ENCODE measurements around the gene PLLP.
"Not testable (repeated sequence)": the region's sequence is repeated elsewhere in the genome, so short reads cannot be mapped to it uniquely, and the experiment has no call there.

The PLLP gene

DNA sequence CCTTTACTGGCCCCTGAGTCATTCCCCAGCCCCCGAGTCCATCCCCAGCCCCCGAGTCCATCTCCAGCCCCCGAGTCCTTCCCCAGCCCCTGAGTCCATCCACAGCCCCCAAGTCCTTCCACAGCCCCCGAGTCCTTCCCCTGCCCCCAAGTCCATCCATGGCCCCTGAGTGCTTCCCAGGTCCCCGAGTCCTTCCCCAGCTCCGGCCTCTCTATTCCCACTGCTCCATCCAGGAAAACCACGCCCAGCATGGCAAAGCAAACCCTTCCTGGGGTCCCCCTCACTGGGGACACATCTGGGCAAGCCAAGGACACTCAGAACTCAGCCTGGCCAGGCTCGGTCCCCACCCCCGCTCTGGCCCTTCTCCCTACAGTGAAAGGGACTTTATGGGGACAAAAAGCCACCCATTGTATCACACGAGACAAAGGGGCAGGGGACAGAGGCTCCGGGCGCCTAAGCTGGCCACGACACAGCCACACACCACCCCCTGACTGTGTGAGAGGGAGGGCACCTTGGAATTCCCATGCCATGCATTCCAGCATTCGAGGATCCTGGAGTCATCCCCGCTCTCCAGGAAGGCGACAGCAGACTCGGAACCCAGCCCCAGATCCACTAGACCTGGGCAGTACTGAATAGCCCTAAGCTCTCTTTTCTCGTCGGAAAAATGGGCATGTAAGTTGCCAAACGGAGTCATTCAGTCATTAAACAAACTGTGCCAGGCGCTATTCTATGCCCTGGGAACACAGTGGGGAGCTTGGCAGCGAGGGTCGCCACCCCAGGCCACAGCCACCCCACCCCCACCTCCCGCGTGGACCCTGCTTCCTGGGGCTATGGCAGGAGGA is 14.0 kb downstream of the PLLP start:
- in situ Hi-C loops (cut with HindIII; ENCODE audit: low pct_ligation_motif_present, low sequenced_read_pairs) = no loop called here
- H3K4me3 ChIP-seq (ENCODE audit: low read depth, low read length) = no peak overlapping the region
- TF ChIP-seq, protein P1, sequence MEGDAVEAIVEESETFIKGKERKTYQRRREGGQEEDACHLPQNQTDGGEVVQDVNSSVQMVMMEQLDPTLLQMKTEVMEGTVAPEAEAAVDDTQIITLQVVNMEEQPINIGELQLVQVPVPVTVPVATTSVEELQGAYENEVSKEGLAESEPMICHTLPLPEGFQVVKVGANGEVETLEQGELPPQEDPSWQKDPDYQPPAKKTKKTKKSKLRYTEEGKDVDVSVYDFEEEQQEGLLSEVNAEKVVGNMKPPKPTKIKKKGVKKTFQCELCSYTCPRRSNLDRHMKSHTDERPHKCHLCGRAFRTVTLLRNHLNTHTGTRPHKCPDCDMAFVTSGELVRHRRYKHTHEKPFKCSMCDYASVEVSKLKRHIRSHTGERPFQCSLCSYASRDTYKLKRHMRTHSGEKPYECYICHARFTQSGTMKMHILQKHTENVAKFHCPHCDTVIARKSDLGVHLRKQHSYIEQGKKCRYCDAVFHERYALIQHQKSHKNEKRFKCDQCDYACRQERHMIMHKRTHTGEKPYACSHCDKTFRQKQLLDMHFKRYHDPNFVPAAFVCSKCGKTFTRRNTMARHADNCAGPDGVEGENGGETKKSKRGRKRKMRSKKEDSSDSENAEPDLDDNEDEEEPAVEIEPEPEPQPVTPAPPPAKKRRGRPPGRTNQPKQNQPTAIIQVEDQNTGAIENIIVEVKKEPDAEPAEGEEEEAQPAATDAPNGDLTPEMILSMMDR (IDR thresholded peaks at IDR 0.05; ENCODE audit: low read depth, low read length, missing control alignments) = no peak
- no peak overlapping the region for H3K27ac ChIP-seq
- DNase-seq = no peak
- H3K36me3 ChIP-seq (replicated peaks) = no peaks in the 10 kb centered on the region
- H3K27me3 ChIP-seq (replicated peaks) = no peaks in the 10 kb centered on the region

DNA sequence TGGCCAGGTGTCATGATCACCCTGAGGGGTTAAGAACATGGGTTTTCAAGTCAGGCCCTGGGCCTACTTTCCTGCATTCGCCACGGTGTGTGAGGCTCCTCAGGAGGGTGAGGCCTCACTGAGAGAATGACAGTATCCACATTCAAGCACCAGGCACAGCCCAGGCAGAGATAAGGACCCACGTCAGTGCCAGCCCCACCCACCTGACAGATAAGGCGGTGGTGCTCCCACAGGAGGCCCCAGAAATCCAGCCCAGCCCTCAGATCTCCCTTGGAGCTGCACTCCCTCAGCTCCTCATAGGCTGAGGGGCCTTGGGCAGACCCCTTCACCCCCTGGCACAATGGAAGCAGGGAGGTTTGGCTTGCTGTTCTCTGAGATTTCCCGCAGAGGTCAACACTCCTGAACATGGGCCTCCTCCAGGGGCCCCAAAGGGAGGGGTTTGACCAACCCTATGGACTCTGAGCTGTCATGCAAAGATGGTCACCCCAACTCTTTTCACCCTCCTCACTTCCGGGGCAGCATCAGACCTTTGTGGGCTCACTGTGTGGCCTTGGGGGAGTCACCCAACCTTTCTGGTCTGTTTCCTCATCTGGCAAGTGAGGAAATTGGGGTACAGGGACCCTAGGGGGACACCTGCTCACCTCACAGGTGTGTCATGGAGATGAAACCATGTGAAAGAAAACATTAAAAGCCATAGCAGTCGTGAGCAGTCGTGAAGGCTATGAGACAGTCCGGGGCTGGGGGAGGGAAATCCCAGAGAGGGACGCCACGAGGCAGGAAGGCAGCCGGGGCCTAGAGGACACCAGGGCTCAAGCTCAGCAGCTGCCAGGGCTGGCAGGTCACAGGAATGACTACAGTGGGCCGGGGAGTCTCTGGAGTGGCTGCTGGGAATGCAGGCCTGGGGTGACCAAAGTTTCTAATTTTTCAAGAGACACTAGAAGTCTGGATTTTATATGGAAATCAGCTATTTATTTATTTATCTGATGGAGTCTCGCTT is 15.4 kb downstream of the PLLP start:
- DNase-seq = peak; percentile 49
- H3K27ac ChIP-seq = no peak overlapping the region
- no peaks in the 10 kb centered on the region for H3K27me3 ChIP-seq (replicated peaks)
- no peak overlapping the region for H3K4me3 ChIP-seq (ENCODE audit: low read depth, low read length)
- no peaks in the 10 kb centered on the region for H3K36me3 ChIP-seq (replicated peaks)
- in situ Hi-C loops (cut with HindIII; ENCODE audit: low pct_ligation_motif_present, low sequenced_read_pairs) = no loop called here
- TF ChIP-seq, protein P1 (IDR thresholded peaks at IDR 0.05; ENCODE audit: low read depth, low read length, missing control alignments) = no peak

DNA sequence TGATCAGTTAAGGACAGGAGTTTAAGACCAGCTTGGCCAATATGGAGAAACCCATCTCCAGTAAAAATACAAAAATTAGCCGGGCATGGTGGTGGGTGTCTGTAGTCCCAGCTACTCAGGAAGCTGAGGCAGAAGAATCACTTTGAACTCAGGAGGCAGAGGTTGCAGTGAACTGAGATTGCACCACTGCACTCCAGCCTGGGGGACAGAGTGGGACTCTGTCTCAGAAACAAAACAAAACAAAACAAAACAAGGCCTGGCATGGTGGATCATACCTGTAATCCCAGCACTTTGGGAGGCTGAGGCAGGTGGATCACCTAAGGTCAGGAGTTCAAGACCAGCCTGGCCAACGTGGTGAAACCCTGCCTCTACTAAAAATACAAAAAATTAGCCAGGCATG is 17.1 kb downstream of the PLLP start:
- DNase-seq; H3K4me3 ChIP-seq (ENCODE audit: low read depth, low read length); H3K27me3 ChIP-seq (replicated peaks); H3K27ac ChIP-seq; H3K36me3 ChIP-seq (replicated peaks); in situ Hi-C loops (cut with HindIII; ENCODE audit: low pct_ligation_motif_present, low sequenced_read_pairs): not testable (repeated sequence)

DNA sequence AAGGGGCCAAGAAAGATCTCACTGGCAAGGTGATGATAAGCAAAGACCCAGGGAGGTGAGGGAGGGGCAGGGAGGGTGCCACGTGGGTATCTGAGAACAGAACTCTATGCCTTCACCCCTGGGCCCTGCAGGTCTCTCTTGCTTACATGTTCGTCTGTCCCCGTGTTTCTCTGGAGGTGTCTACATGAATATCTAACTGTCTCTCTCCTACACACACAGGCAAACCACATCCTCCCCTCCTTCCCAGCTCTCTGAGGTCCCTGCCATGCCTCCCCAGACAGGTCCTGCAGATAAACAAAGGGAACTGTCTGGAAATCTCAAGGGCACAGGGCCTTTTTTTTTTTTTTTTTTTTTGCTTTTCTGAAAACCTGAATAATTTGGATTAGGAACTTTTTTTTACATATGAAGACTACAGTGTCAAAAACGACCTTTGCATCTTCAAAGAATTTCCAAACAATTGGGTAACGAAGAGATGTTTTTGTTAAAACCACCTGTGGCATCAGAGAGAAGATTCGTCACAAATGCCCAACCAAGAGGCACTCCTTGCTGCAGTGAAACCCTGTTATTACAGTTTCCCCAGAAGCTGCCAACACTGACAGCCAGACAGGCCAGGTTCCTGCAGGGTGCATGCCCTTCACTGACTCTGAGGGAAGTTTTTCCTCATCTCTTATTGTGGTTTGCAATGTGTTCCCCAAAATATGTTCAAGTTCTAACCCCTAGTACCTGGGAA is 17.8 kb downstream of the PLLP start:
- H3K27me3 ChIP-seq (replicated peaks) = no peaks in the 10 kb centered on the region
- no peaks in the 10 kb centered on the region for H3K36me3 ChIP-seq (replicated peaks)
- no peak overlapping the region for H3K4me3 ChIP-seq (ENCODE audit: low read depth, low read length)
- TF ChIP-seq, protein P1 (IDR thresholded peaks at IDR 0.05; ENCODE audit: low read depth, low read length, missing control alignments) = no peak
- in situ Hi-C loops (cut with HindIII; ENCODE audit: low pct_ligation_motif_present, low sequenced_read_pairs) = no loop called here
- no peak for DNase-seq
- no peak overlapping the region for H3K27ac ChIP-seq

DNA sequence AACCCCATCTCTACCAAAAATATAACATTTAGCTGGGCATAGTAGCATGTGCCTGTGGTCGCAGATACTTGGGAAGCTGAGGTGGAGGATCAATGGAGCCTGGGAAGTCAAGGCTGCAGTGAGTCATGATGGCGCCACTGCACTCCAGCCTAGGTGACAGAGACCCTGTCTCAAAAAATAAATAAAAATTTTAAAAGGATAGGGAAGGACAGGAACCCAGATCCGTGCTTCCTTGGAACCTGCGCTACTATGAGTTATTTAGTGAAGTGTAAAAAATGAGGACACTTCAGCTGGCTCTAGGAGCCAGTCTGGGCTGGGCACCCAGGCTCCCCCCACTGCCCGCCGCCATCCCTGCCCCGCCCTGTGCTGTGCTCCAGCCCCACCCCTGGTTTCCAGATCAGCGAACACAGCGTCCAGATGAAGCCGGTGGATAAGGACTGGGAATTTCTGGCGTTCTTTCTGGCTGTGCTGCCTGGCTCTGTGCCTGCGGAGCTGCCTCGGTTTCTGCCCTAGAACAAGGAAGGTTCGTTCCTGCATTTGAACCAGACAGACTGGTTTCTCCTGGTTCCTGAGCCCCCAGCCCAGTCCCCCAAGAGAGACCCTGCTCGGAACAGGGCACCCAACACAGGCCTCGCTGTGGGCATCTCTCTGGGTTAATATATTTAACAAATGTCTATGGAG is 18.5 kb downstream of the PLLP start:
- in situ Hi-C loops (cut with HindIII; ENCODE audit: low pct_ligation_motif_present, low sequenced_read_pairs) = no loop called here
- H3K4me3 ChIP-seq (ENCODE audit: low read depth, low read length) = no peak overlapping the region
- H3K36me3 ChIP-seq (replicated peaks) = no peaks in the 10 kb centered on the region
- TF ChIP-seq, protein P1 (IDR thresholded peaks at IDR 0.05; ENCODE audit: low read depth, low read length, missing control alignments) = no peak
- H3K27ac ChIP-seq = no peak overlapping the region
- no peaks in the 10 kb centered on the region for H3K27me3 ChIP-seq (replicated peaks)
- DNase-seq = no peak

Measured in brain microvascular endothelial cell (primary cell).